SK-N-SH treated with all-trans-retinoic acid at 6 μM for 48 hours (cell line): ENCODE data around the gene DDX54.

Source experiments
- ATAC-seq: fragments of 200-7000 bp; cut with Tn5 transposase; 3 replicates; pipeline ENCODE4 v1.9.1; 2020; ENCODE audit warnings: mild to moderate bottlenecking, moderate library complexity
- ARNTL ChIP-seq: fragments of 450-650 bp; formaldehyde crosslinking; IDR thresholded peaks from 2 replicates; pipeline ENCODE4 v1.5.0; 2020; ENCODE audit warnings: low read depth, mild to moderate bottlenecking, moderate library complexity, borderline replicate concordance
- BACH2 ChIP-seq: fragments of 250-450 bp; sonication (Bioruptor Pico); IDR thresholded peaks from 2 replicates; pipeline ENCODE4 v1.9.0; 2021; ENCODE audit warnings: mild to moderate bottlenecking, borderline replicate concordance
- CSDC2 ChIP-seq: fragments of 250-450 bp; sonication (Bioruptor Pico); IDR thresholded peaks from 2 replicates; pipeline ENCODE4 v1.5.0; 2020; ENCODE audit warnings: mild to moderate bottlenecking, moderate library complexity
- ESRRG ChIP-seq: fragments of 250-450 bp; sonication (Bioruptor Pico); IDR thresholded peaks from 2 replicates; pipeline ENCODE4 v1.6.1; 2021; ENCODE audit warnings: mild to moderate bottlenecking
- GLIS3 ChIP-seq: fragments of 250-450 bp; sonication (Bioruptor Pico); IDR thresholded peaks from 2 replicates; pipeline ENCODE4 v1.5.0; 2020; ENCODE audit warnings: mild to moderate bottlenecking, moderate library complexity
- ISL1 ChIP-seq: fragments of 250-450 bp; sonication (Bioruptor Pico); IDR thresholded peaks from 2 replicates; pipeline ENCODE4 v2.1.2; 2022; ENCODE audit warnings: mild to moderate bottlenecking, moderate library complexity
- OSR1 ChIP-seq: fragments of 250-450 bp; sonication (Bioruptor Pico); IDR thresholded peaks from 2 replicates; pipeline ENCODE4 v1.8.0; 2022; ENCODE audit warnings: moderate library complexity, mild to moderate bottlenecking, inconsistent platforms
- PPARA ChIP-seq: fragments of 250-450 bp; sonication (Bioruptor Pico); IDR thresholded peaks from 2 replicates; pipeline ENCODE4 v1.5.0; 2020; ENCODE audit warnings: mild to moderate bottlenecking, borderline replicate concordance
- RARB ChIP-seq: fragments of 250-450 bp; sonication (Bioruptor Pico); IDR thresholded peaks from 2 replicates; pipeline ENCODE4 v1.8.0; 2021; ENCODE audit warnings: mild to moderate bottlenecking, moderate library complexity
- SNAI2 ChIP-seq: fragments of 250-450 bp; sonication (Bioruptor Pico); IDR thresholded peaks from 2 replicates; pipeline ENCODE4 v1.5.0; 2020; ENCODE audit warnings: mild to moderate bottlenecking, moderate library complexity
- TCF4 ChIP-seq: fragments of 250-450 bp; sonication (Bioruptor Pico); IDR thresholded peaks from 2 replicates; pipeline ENCODE4 v1.8.0; 2021; ENCODE audit warnings: mild to moderate bottlenecking, moderate library complexity, borderline replicate concordance
- TOX ChIP-seq: fragments of 250-450 bp; sonication (Bioruptor Pico); IDR thresholded peaks from 2 replicates; pipeline ENCODE4 v1.8.0; 2021; ENCODE audit warnings: mild to moderate bottlenecking, moderate library complexity, borderline replicate concordance
- ZC3H10 ChIP-seq: fragments of 250-450 bp; sonication (Bioruptor Pico); IDR thresholded peaks from 2 replicates; pipeline ENCODE4 v1.5.1; 2021; ENCODE audit warnings: mild to moderate bottlenecking, moderate library complexity
- ZFP30 ChIP-seq: fragments of 450-650 bp; formaldehyde crosslinking; IDR thresholded peaks from 2 replicates; pipeline ENCODE4 v1.5.0; 2022; ENCODE audit warnings: mild to moderate bottlenecking, moderate library complexity
- ZNF565 ChIP-seq: fragments of 450-650 bp; formaldehyde crosslinking; conservative IDR thresholded peaks from 2 replicates; pipeline ENCODE4 v1.5.0; 2020; ENCODE audit warnings: low read depth, mild to moderate bottlenecking, moderate library complexity
- ZNF70 ChIP-seq: fragments of 450-650 bp; formaldehyde crosslinking; IDR thresholded peaks from 2 replicates; pipeline ENCODE4 v1.5.0; 2020; ENCODE audit warnings: mild to moderate bottlenecking, moderate library complexity
- ZNF8 ChIP-seq: fragments of 450-650 bp; formaldehyde crosslinking; IDR thresholded peaks from 2 replicates; pipeline ENCODE4 v1.5.0; 2020; ENCODE audit warnings: mild to moderate bottlenecking, moderate library complexity
- TF ChIP-seq, protein P1 (sequence below): fragments of 250-450 bp; sonication (Bioruptor Pico); IDR thresholded peaks from 2 replicates; pipeline ENCODE4 v1.5.1; 2021; ENCODE audit warnings: mild to moderate bottlenecking, moderate library complexity
- TF ChIP-seq, protein P2 (sequence below): fragments of 250-450 bp; sonication (Bioruptor Pico); IDR thresholded peaks from 2 replicates; pipeline ENCODE4 v1.5.1; 2020; ENCODE audit warnings: low read depth, mild to moderate bottlenecking, moderate library complexity
- TF ChIP-seq, protein P3 (sequence below): fragments of 250-450 bp; sonication (Bioruptor Pico); IDR thresholded peaks from 2 replicates; pipeline ENCODE4 v1.8.0; 2021; ENCODE audit warnings: low read depth, mild to moderate bottlenecking, moderate library complexity, borderline replicate concordance
- TF ChIP-seq, protein P4 (sequence below): fragments of 250-450 bp; sonication (Bioruptor Pico); IDR thresholded peaks from 2 replicates; pipeline ENCODE4 v1.8.0; 2020; ENCODE audit warnings: mild to moderate bottlenecking, moderate library complexity, borderline replicate concordance

The DDX54 gene

DNA sequence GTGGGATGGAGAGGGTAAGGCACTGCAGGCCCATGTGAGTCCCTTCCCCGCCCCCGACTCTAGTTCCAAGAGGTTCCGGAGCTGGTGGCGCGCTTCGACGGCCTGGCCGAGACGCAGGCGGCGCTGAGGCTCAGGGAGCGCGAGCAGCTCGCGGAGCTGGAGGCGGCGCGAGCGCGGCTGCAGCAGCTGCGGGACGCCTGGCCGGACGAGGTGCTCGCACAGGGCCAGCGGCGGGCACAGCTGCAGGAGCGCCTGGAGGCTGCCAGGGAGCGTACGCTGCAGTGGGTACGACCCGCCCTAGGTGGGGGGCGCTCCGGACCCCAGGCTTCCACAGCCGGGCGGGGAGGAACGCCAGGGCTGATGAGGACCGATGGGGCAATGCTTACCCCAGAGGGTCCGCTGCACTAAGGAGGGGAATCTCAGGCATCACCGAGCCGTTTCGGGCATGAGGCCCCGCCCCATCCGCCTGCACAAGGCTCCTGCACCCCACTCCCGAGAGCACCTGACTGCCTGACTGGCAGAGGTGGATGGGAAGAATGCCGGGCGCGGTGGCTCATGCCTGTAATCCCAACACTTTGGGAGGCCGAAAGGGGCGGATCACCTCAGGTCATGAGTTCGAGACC lies 30.8 kb downstream of the DDX54 start:
- no peak for TF ChIP-seq BACH2
- ATAC-seq: peak; percentile 25

DNA sequence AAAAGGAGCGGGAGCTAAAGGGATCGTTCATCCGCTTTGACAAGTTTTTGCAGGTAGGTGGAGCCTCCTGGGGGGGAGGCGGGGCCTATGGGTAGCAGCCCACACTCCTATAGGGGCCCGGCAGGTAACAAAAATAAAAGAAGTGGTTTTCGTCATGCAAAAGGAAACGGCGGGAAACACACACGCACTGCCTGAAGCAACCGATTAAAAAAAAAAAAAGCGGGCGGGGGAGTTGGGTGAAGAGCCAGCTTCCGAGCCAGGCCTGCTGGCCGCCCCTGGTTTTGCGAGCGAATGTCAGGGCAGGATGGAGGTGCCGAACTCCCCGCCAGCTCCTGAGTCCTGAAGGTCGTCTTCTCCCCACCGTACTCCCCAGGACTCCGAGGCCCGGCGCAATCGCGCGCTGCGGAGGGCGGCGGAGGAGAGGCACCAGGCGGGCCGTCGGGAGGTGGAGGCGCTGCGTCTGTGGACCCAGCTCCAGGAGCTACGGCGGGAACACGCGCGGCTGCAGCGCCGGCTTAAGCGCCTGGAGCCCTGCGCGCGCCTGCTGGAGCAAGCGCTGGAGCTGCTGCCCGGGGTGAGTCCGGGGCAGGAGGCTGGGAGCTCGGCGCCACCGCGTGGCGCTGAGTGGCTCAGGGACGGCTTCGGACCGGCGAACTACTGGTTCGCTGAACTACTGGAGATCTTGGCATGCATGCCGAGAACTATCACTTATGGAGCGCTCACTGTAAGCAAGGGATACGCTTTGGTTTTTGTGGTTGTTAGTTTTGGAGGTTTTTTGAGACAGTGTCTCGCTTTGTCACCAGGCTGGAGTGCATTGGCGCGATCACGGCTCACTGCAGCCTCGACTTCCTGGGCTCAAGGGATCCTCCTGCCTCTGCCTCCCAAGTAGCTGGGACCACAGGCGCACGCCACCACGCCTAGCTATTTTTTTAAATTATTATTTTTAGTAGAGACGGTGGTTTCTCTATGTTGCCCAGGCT lies 32.2 kb downstream of the DDX54 start:
- TF ChIP-seq ZC3H10 (CRISPR knock-in tag): no peak
- TF ChIP-seq RARB (CRISPR knock-in tag): no peak
- no peak for TF ChIP-seq OSR1
- TF ChIP-seq ZFP30 (CRISPR knock-in tag): no peak
- no peak for TF ChIP-seq GLIS3
- no peak for TF ChIP-seq PPARA (CRISPR knock-in tag)
- TF ChIP-seq ZNF8: no peak
- no peak for TF ChIP-seq ISL1 (CRISPR knock-in tag)
- no peak for TF ChIP-seq BACH2
- TF ChIP-seq, protein P1, sequence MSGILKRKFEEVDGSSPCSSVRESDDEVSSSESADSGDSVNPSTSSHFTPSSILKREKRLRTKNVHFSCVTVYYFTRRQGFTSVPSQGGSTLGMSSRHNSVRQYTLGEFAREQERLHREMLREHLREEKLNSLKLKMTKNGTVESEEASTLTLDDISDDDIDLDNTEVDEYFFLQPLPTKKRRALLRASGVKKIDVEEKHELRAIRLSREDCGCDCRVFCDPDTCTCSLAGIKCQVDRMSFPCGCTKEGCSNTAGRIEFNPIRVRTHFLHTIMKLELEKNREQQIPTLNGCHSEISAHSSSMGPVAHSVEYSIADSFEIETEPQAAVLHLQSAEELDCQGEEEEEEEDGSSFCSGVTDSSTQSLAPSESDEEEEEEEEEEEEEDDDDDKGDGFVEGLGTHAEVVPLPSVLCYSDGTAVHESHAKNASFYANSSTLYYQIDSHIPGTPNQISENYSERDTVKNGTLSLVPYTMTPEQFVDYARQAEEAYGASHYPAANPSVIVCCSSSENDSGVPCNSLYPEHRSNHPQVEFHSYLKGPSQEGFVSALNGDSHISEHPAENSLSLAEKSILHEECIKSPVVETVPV: no peak
- no peak for TF ChIP-seq TCF4
- TF ChIP-seq ZNF565: no peak
- TF ChIP-seq ARNTL (CRISPR knock-in tag): no peak
- TF ChIP-seq ESRRG: no peak
- no peak for TF ChIP-seq ZNF70 (CRISPR knock-in tag)
- no peak for TF ChIP-seq CSDC2 (CRISPR knock-in tag)
- TF ChIP-seq, protein P2, sequence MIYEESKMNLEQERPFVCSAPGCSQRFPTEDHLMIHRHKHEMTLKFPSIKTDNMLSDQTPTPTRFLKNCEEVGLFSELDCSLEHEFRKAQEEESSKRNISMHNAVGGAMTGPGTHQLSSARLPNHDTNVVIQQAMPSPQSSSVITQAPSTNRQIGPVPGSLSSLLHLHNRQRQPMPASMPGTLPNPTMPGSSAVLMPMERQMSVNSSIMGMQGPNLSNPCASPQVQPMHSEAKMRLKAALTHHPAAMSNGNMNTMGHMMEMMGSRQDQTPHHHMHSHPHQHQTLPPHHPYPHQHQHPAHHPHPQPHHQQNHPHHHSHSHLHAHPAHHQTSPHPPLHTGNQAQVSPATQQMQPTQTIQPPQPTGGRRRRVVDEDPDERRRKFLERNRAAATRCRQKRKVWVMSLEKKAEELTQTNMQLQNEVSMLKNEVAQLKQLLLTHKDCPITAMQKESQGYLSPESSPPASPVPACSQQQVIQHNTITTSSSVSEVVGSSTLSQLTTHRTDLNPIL: no peak
- no peak for TF ChIP-seq SNAI2 (CRISPR knock-in tag)
- TF ChIP-seq TOX (CRISPR knock-in tag): no peak
- TF ChIP-seq, protein P3, sequence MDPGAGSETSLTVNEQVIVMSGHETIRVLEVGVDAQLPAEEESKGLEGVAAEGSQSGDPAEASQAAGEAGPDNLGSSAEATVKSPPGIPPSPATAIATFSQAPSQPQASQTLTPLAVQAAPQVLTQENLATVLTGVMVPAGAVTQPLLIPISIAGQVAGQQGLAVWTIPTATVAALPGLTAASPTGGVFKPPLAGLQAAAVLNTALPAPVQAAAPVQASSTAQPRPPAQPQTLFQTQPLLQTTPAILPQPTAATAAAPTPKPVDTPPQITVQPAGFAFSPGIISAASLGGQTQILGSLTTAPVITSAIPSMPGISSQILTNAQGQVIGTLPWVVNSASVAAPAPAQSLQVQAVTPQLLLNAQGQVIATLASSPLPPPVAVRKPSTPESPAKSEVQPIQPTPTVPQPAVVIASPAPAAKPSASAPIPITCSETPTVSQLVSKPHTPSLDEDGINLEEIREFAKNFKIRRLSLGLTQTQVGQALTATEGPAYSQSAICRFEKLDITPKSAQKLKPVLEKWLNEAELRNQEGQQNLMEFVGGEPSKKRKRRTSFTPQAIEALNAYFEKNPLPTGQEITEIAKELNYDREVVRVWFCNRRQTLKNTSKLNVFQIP: no peak
- ATAC-seq: peak; percentile 85

DNA sequence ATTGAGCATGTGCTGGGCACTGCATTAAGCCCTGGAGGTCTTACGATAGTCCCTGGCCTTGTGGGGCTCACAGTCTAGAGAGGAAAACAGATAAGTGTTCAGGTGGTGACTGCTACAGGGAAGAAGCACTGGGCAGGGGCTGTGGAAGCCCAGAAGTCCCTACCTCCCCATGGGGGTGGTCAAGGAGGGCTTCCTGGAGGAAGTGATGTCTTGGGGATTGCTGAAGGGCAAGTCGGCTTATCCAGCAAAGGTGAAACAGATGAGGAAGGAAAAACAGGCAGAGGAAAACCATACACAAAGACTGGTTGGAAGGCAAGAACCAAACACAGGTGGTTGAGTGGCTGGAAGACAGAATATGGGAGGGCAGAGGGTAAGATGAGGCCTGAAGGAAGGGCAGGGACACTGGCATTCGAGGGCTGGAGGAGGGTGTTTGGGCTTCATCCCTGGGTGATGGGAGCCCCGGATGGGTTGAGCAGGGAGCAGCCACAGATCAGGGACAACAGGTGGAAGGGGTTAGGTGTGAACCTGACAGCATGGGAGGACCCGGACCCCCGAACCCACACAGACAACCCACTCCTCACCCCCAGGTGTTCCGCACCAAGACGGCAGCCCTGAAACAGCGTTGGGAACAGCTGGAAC lies 33.0 kb downstream of the DDX54 start:
- no peak for TF ChIP-seq ZNF70 (CRISPR knock-in tag)
- no peak for TF ChIP-seq TOX (CRISPR knock-in tag)
- TF ChIP-seq BACH2: no peak
- TF ChIP-seq, protein P2: no peak
- no peak for TF ChIP-seq SNAI2 (CRISPR knock-in tag)
- no peak for TF ChIP-seq ZNF8
- TF ChIP-seq ZFP30 (CRISPR knock-in tag): no peak
- no peak for TF ChIP-seq CSDC2 (CRISPR knock-in tag)
- TF ChIP-seq, protein P4, sequence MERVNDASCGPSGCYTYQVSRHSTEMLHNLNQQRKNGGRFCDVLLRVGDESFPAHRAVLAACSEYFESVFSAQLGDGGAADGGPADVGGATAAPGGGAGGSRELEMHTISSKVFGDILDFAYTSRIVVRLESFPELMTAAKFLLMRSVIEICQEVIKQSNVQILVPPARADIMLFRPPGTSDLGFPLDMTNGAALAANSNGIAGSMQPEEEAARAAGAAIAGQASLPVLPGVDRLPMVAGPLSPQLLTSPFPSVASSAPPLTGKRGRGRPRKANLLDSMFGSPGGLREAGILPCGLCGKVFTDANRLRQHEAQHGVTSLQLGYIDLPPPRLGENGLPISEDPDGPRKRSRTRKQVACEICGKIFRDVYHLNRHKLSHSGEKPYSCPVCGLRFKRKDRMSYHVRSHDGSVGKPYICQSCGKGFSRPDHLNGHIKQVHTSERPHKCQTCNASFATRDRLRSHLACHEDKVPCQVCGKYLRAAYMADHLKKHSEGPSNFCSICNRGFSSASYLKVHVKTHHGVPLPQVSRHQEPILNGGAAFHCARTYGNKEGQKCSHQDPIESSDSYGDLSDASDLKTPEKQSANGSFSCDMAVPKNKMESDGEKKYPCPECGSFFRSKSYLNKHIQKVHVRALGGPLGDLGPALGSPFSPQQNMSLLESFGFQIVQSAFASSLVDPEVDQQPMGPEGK (CRISPR knock-in tag): no peak
- TF ChIP-seq ZNF565: no peak
- no peak for TF ChIP-seq TCF4
- TF ChIP-seq PPARA (CRISPR knock-in tag): no peak
- TF ChIP-seq ARNTL (CRISPR knock-in tag): no peak
- TF ChIP-seq ZC3H10 (CRISPR knock-in tag): no peak
- no peak for ATAC-seq
